Astrocyte (in vitro differentiated cells and primary cell): ENCODE measurements around the gene RAVER2. TPM values are rescaled to one million over a fixed set of nuclear protein-coding genes. Genes with fewer than 3 reads are reported as not detected.

Experiments used
- DNase-seq: peaks from one replicate; pipeline ENCODE4 v3.0.0-alpha.2; 2010; ENCODE audit warnings: low read depth
- FAIRE-seq: peaks from 2 replicates; lab custom pipeline; 2011; peaks lifted over from hg19 to GRCh38; lab: Jason Lieb, UNC
- H2AFZ ChIP-seq: 2 replicates; pipeline ENCODE4 v1.6.0; 2012; ENCODE audit warnings: low read depth, low read length, inconsistent platforms
- H3K27ac ChIP-seq: 2 replicates; pipeline ENCODE4 v1.5.1; 2011; ENCODE audit warnings: low read depth, low read length, inconsistent platforms
- H3K27me3 ChIP-seq: 2 replicates; pipeline ENCODE4 v1.6.0; 2011; ENCODE audit warnings: low read length, inconsistent platforms; ENCODE audit not compliant: insufficient read depth
- H3K36me3 ChIP-seq: 2 replicates; pipeline ENCODE4 v1.5.1; 2011; ENCODE audit warnings: low read length, inconsistent platforms; ENCODE audit not compliant: insufficient read depth
- H3K4me1 ChIP-seq: 2 replicates; pipeline ENCODE4 v1.5.1; 2011; ENCODE audit warnings: low read length, inconsistent platforms; ENCODE audit not compliant: insufficient read depth
- H3K4me2 ChIP-seq: 2 replicates; pipeline ENCODE4 v1.6.0; 2012; ENCODE audit warnings: low read length, inconsistent platforms
- H3K4me3 ChIP-seq: 2 replicates; pipeline ENCODE4 v1.5.1; 2011; ENCODE audit warnings: low read depth, mild to moderate bottlenecking, low read length, inconsistent platforms; ENCODE audit not compliant: insufficient read depth
- H3K79me2 ChIP-seq: 2 replicates; pipeline ENCODE4 v1.6.0; 2012; ENCODE audit warnings: mild to moderate bottlenecking, low read length, inconsistent platforms; ENCODE audit not compliant: insufficient read depth
- H3K9ac ChIP-seq: 2 replicates; pipeline ENCODE4 v1.6.0; 2012; ENCODE audit warnings: mild to moderate bottlenecking, low read length, inconsistent platforms
- H3K9me3 ChIP-seq: 2 replicates; pipeline ENCODE4 v1.5.1; 2012; ENCODE audit warnings: low read depth, mild to moderate bottlenecking, low read length, inconsistent platforms; ENCODE audit not compliant: insufficient read depth
- H4K20me1 ChIP-seq: 2 replicates; pipeline ENCODE4 v1.6.0; 2012; ENCODE audit warnings: low read length, inconsistent platforms; ENCODE audit not compliant: insufficient read depth
- H3K27ac Mint-ChIP-seq: one replicate; pipeline ENCODE4 v1.8.0; 2021; ENCODE audit warnings: mild to moderate bottlenecking, mixed read lengths; ENCODE audit not compliant: unreplicated experiment
- H3K27me3 Mint-ChIP-seq: one replicate; pipeline ENCODE4 v1.8.0; 2021; ENCODE audit warnings: low read depth, mixed read lengths; ENCODE audit not compliant: unreplicated experiment
- H3K36me3 Mint-ChIP-seq: one replicate; pipeline ENCODE4 v1.8.0; 2021; ENCODE audit warnings: low read depth, mixed read lengths; ENCODE audit not compliant: unreplicated experiment
- H3K4me1 Mint-ChIP-seq: one replicate; pipeline ENCODE4 v1.8.0; 2021; ENCODE audit warnings: low read depth, mixed read lengths; ENCODE audit not compliant: unreplicated experiment
- H3K4me3 Mint-ChIP-seq: one replicate; pipeline ENCODE4 v1.8.0; 2021; ENCODE audit warnings: mild to moderate bottlenecking, moderate library complexity, mixed read lengths; ENCODE audit not compliant: unreplicated experiment
- H3K9me3 Mint-ChIP-seq: one replicate; pipeline ENCODE4 v1.8.0; 2021; ENCODE audit warnings: mild to moderate bottlenecking, mixed read lengths; ENCODE audit not compliant: unreplicated experiment
- EZH2 ChIP-seq: IDR thresholded peaks from 2 replicates; pipeline ENCODE4 v1.6.1; 2012; ENCODE audit warnings: mild to moderate bottlenecking, low read length, inconsistent platforms; ENCODE audit not compliant: insufficient read depth
- total RNA-seq: library from RNA; stranded (reverse); gene quantifications from 2 replicates; pipeline ENCODE4 v1.2.1, GENCODE V29; 2021
- TF ChIP-seq, protein P1 (sequence below): IDR thresholded peaks from 2 replicates; pipeline ENCODE4 v1.5.1; 2011; ENCODE audit warnings: low read depth, mild to moderate bottlenecking, inconsistent platforms, low read length, moderate library complexity; ENCODE audit not compliant: insufficient read depth

The RAVER2 gene
- total RNA-seq, 1 donor from 2014 or later = 7.1 TPM

DNA sequence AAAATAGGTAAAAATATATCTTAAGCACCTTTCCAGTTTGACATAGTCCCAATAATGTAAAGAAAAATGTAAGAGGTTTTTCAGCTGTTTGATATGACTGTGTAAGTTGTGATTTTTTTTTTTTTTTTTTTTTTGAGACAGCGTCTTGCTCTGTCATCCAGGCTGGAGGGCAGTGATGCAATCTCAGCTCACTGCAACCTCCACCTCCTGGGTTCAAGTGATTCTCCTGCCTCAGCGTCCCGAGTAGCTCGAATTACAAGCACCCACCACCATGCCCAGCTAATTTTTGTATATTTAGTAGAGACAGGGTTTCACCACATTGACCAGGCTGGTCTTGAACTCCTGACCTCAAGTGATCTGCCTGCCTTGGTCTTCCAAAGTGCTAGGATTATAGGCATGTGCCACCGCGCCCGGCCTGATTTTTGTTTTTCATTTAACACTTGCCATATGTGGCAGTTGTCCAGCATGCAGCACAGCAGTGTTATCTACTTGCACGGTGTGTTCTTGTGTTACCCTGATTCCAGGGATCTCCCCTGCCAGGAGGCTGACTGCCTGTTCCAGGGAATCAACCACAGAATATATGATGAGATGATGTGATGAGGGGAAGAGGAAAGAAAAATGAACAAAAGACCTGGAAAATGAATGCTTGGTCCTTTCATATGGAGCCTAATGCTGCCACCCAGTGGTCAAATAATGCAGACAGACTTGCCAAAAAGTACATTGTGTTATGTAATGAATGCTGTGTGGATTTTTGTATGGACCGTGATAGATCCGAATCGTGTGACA lies 79.0 kb downstream of the RAVER2 start:
- no peaks in the 10 kb centered on the region for H4K20me1 ChIP-seq
- H3K36me3 Mint-ChIP-seq = peaks cover 2% of the 10 kb centered on the region
- H3K4me1 Mint-ChIP-seq = peaks cover 9% of the 10 kb centered on the region
- H3K27me3 Mint-ChIP-seq = no peaks in the 10 kb centered on the region
- TF ChIP-seq EZH2 = no peak
- TF ChIP-seq, protein P1, sequence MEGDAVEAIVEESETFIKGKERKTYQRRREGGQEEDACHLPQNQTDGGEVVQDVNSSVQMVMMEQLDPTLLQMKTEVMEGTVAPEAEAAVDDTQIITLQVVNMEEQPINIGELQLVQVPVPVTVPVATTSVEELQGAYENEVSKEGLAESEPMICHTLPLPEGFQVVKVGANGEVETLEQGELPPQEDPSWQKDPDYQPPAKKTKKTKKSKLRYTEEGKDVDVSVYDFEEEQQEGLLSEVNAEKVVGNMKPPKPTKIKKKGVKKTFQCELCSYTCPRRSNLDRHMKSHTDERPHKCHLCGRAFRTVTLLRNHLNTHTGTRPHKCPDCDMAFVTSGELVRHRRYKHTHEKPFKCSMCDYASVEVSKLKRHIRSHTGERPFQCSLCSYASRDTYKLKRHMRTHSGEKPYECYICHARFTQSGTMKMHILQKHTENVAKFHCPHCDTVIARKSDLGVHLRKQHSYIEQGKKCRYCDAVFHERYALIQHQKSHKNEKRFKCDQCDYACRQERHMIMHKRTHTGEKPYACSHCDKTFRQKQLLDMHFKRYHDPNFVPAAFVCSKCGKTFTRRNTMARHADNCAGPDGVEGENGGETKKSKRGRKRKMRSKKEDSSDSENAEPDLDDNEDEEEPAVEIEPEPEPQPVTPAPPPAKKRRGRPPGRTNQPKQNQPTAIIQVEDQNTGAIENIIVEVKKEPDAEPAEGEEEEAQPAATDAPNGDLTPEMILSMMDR = peak; percentile 91
- H3K9me3 ChIP-seq = no peaks in the 10 kb centered on the region
- no peaks in the 10 kb centered on the region for H3K9me3 Mint-ChIP-seq
- no peaks in the 10 kb centered on the region for H3K79me2 ChIP-seq
- H3K27ac Mint-ChIP-seq = peak overlapping the region; percentile 75
- no peak overlapping the region for H2AFZ ChIP-seq
- H3K9ac ChIP-seq = no peak overlapping the region
- H3K4me3 ChIP-seq = no peak overlapping the region
- H3K27ac ChIP-seq = no peak overlapping the region
- H3K4me3 Mint-ChIP-seq = no peak overlapping the region
- FAIRE-seq (peak; percentile 98), DNase-seq (peak; percentile 54)
- H3K4me2 ChIP-seq = peak overlapping the region; percentile 30
- H3K4me1 ChIP-seq = no peaks in the 10 kb centered on the region
- no peaks in the 10 kb centered on the region for H3K36me3 ChIP-seq
- H3K27me3 ChIP-seq = no peaks in the 10 kb centered on the region

DNA sequence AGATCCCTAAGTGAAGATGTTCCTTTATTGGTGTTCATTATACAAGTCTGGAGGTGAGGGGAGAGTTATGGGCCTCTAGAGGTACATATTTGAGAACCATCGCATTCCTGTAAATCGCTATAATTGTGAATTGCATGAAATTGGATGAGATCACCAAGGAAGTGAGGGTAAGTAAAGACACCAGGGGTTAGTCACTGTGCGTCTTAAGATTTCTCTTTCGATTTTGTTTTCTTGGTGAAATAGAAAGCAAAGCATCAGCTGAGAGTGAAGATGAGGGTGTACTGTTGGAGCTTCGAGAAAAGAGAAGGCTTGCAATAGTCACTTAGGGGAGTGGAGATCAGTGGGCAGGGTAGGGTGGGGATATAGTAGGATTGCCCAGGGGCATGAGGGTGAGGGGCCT lies 82.1 kb downstream of the RAVER2 start:
- Histone ChIP-seq H3K79me2 (no peaks in the 10 kb centered on the region), H3K4me2 (no peak overlapping the region), H3K9ac (no peak overlapping the region), H3K9me3 (no peaks in the 10 kb centered on the region), H4K20me1 (no peaks in the 10 kb centered on the region), H3K27me3 (no peaks in the 10 kb centered on the region), H3K27ac (no peak overlapping the region), H2AFZ (no peak overlapping the region), H3K36me3 (no peaks in the 10 kb centered on the region), H3K4me1 (no peaks in the 10 kb centered on the region), H3K4me3 (no peak overlapping the region)
- H3K9me3 Mint-ChIP-seq = no peaks in the 10 kb centered on the region
- no peaks in the 10 kb centered on the region for H3K36me3 Mint-ChIP-seq
- peaks cover 22% of the 10 kb centered on the region for H3K4me1 Mint-ChIP-seq
- no peak for FAIRE-seq
- DNase-seq = no peak
- H3K27me3 Mint-ChIP-seq = no peaks in the 10 kb centered on the region
- no peak overlapping the region for H3K27ac Mint-ChIP-seq
- no peak for TF ChIP-seq EZH2
- TF ChIP-seq, protein P1 = no peak
- no peak overlapping the region for H3K4me3 Mint-ChIP-seq

DNA sequence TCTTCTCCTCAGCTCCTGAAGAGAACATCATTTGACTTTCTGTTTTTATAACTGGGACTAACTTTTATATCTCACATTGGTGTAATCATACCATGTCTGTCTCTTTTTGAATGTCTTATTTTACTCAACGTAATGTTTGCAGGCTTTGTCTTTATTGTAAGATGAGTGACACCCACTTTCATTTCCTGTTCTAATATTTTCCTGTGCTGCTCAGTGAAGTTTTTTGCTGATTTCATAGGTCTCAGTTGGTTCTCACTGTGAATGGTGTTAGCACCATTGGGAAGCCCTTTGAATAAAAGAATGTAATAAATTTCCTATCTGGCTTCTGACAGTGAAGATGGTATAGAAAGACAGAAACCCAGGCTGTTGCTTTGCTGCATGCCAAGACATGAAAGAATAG lies 84.0 kb downstream of the RAVER2 start:
- Histone ChIP-seq H3K79me2 (no peaks in the 10 kb centered on the region), H3K27ac (no peak overlapping the region), H2AFZ (no peak overlapping the region), H3K4me3 (no peak overlapping the region), H3K27me3 (no peaks in the 10 kb centered on the region), H3K9ac (no peak overlapping the region), H3K4me2 (no peak overlapping the region), H3K9me3 (no peaks in the 10 kb centered on the region), H3K4me1 (no peaks in the 10 kb centered on the region), H4K20me1 (no peaks in the 10 kb centered on the region), H3K36me3 (peaks cover 14% of the 10 kb centered on the region)
- H3K27me3 Mint-ChIP-seq = no peaks in the 10 kb centered on the region
- no peak overlapping the region for H3K4me3 Mint-ChIP-seq
- no peak for TF ChIP-seq EZH2
- TF ChIP-seq, protein P1 = no peak
- DNase-seq (no peak), FAIRE-seq (no peak)
- no peaks in the 10 kb centered on the region for H3K9me3 Mint-ChIP-seq
- H3K36me3 Mint-ChIP-seq = peaks cover 2% of the 10 kb centered on the region
- peaks cover 22% of the 10 kb centered on the region for H3K4me1 Mint-ChIP-seq
- no peak overlapping the region for H3K27ac Mint-ChIP-seq
